Keratinocyte (primary cell): ENCODE measurements around the gene SLC12A5.

ENCODE experiments used
- EZH2 ChIP-seq: IDR thresholded peaks from one replicate; pipeline ENCODE4 v1.6.1; 2012; ENCODE audit warnings: inconsistent platforms, mild to moderate bottlenecking, low read length, moderate library complexity
- TF ChIP-seq, protein P1 (sequence below), 3 experiments: IDR thresholded peaks in 1 of 3; conservative IDR thresholded peaks in 1 of 3; optimal IDR thresholded peaks in 1 of 3; 2 replicates in 2 of 3; 3 replicates in 1 of 3; pipeline versions ENCODE3 to v1.5.1; 2011; ENCODE audit warnings: low read length in 3 of 3, mild to moderate bottlenecking in 3 of 3, moderate library complexity in 2 of 3, control low read depth in 1 of 3, inconsistent platforms in 1 of 3; ENCODE audit not compliant: insufficient read depth in 2 of 3; ENCODE audit errors: extremely low read depth in 1 of 3

DNA sequence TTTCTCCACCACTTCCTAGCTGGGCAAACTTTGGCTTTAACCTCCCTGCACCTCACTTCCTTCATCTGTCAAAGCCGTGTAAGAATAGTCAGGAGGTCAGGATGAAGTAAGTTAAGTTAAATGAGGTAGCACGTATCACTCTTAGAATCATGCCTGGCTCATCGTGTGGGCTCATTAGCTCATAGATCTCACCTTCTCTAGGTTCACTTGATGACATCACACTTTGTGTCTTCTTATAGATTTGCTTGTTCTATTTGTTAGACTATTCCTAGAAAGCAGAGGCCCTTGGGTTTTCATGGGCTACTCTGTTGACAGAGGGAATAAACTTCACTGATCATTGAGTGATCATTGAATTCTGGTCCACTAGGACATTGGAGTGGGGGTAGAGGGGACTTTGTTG is 72.9 kb downstream of the SLC12A5 start:
- TF ChIP-seq, protein P1, sequence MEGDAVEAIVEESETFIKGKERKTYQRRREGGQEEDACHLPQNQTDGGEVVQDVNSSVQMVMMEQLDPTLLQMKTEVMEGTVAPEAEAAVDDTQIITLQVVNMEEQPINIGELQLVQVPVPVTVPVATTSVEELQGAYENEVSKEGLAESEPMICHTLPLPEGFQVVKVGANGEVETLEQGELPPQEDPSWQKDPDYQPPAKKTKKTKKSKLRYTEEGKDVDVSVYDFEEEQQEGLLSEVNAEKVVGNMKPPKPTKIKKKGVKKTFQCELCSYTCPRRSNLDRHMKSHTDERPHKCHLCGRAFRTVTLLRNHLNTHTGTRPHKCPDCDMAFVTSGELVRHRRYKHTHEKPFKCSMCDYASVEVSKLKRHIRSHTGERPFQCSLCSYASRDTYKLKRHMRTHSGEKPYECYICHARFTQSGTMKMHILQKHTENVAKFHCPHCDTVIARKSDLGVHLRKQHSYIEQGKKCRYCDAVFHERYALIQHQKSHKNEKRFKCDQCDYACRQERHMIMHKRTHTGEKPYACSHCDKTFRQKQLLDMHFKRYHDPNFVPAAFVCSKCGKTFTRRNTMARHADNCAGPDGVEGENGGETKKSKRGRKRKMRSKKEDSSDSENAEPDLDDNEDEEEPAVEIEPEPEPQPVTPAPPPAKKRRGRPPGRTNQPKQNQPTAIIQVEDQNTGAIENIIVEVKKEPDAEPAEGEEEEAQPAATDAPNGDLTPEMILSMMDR (optimal IDR thresholded peaks at IDR 0.05 in 1 of 3, IDR thresholded peaks at IDR 0.05 in 1 of 3, conservative IDR thresholded peaks at IDR 0.05 in 1 of 3; ENCODE audit: extremely low read depth in 1 of 3, insufficient read depth in 2 of 3, low read length in 3 of 3): no peak
- no peak for TF ChIP-seq EZH2
